Esophagus muscularis mucosa (tissue), 3 donors: Measurements from ENCODE around the gene MAFB.

Experiments used
- POLR2A ChIP-seq: fragments of 450-650 bp; IDR thresholded peaks from one replicate; pipeline ENCODE4 v1.6.1; 2017; ENCODE audit warnings: antibody characterized with exemption, moderate library complexity, mild to moderate bottlenecking, low read depth
- POLR2AphosphoS5 ChIP-seq, 2 donors: sonication (generic); formaldehyde crosslinking; IDR thresholded peaks; one replicate each; pipeline ENCODE4 v1.6.1; 2017; ENCODE audit warnings: antibody characterized with exemption in 2 of 2
- TF ChIP-seq, protein P1 (sequence below), 3 experiments: fragments of 200-600 bp in 2 of 3; fragments of 450-650 bp in 1 of 3; sonication (generic) in 2 of 3; IDR thresholded peaks; one replicate each; pipeline ENCODE4 v1.5.1; 2017 to 2019; ENCODE audit warnings: antibody characterized with exemption in 3 of 3, mild to moderate bottlenecking in 2 of 3, moderate library complexity in 1 of 3

DNA sequence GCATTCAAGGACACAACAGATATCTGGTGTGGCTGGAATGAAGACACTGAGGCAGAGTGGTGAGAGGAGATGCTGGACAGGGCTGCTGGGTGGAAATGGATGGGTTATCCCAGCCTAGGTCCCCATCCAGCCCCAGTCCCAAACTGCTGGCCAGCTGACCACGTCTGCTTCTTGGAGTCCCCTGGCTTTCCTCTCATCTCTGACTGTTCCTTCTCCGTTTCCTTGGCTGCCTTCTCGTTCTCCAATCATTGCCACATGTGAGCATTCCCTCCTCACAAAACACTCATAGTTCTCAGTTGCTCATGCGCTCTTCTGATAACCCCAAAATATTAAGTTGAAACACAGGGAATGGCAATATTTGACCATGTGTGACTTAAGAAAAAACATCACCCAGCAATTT, 31.5 kb downstream of the MAFB start:
- TF ChIP-seq, protein P1, sequence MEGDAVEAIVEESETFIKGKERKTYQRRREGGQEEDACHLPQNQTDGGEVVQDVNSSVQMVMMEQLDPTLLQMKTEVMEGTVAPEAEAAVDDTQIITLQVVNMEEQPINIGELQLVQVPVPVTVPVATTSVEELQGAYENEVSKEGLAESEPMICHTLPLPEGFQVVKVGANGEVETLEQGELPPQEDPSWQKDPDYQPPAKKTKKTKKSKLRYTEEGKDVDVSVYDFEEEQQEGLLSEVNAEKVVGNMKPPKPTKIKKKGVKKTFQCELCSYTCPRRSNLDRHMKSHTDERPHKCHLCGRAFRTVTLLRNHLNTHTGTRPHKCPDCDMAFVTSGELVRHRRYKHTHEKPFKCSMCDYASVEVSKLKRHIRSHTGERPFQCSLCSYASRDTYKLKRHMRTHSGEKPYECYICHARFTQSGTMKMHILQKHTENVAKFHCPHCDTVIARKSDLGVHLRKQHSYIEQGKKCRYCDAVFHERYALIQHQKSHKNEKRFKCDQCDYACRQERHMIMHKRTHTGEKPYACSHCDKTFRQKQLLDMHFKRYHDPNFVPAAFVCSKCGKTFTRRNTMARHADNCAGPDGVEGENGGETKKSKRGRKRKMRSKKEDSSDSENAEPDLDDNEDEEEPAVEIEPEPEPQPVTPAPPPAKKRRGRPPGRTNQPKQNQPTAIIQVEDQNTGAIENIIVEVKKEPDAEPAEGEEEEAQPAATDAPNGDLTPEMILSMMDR (IDR thresholded peaks at IDR 0.05) = no peak
- TF ChIP-seq POLR2A (no peak), POLR2AphosphoS5 (IDR thresholded peaks at IDR 0.05) (no peak)
